Neural crest cell (in vitro differentiated cells): ENCODE results near the gene LBR. TPM values are rescaled to one million over a fixed set of nuclear protein-coding genes. Genes with fewer than 3 reads are reported as not detected.

Experiments
- DNase-seq: peaks from one replicate; pipeline ENCODE4 v3.0.0; 2021; ENCODE audit warnings: low read depth, mixed read lengths, low spot score
- H3K27ac Mint-ChIP-seq: one replicate; pipeline ENCODE4 v1.8.0; 2021; ENCODE audit warnings: mild to moderate bottlenecking, mixed read lengths; ENCODE audit not compliant: unreplicated experiment
- H3K27me3 Mint-ChIP-seq: 2 replicates; pipeline ENCODE4 v1.8.0; 2021; ENCODE audit warnings: low read depth, mild to moderate bottlenecking, mixed read lengths
- H3K36me3 Mint-ChIP-seq: 2 replicates; pipeline ENCODE4 v1.8.0; 2021; ENCODE audit warnings: low read depth, mild to moderate bottlenecking, mixed read lengths
- H3K4me1 Mint-ChIP-seq: 2 replicates; pipeline ENCODE4 v1.8.0; 2021; ENCODE audit warnings: mixed read lengths
- H3K4me3 Mint-ChIP-seq: one replicate; pipeline ENCODE4 v1.8.0; 2021; ENCODE audit warnings: mild to moderate bottlenecking, mixed read lengths
- H3K9me3 Mint-ChIP-seq: 2 replicates; pipeline ENCODE4 v1.8.0; 2021; ENCODE audit warnings: mixed read lengths
- CTCF ChIP-seq: fragments of 200-600 bp; sonication (generic); conservative IDR thresholded peaks from 2 replicates; pipeline ENCODE4 v1.5.0; 2021; ENCODE audit warnings: antibody characterized with exemption, mild to moderate bottlenecking
- total RNA-seq: library from RNA; stranded (reverse); gene quantifications from 2 replicates; pipeline ENCODE4 v1.2.1, GENCODE V29; 2021

The LBR gene
- total RNA-seq, 1 donor from 2014 or later, result 181 TPM

GRCh38 chr1:225415967-225416745 is 11.7 kb downstream of the LBR start:
- TF ChIP-seq CTCF, result no peak
- no peaks in the 10 kb centered on the region for H3K9me3 Mint-ChIP-seq
- H3K4me1 Mint-ChIP-seq, result peaks cover 7% of the 10 kb centered on the region
- H3K27me3 Mint-ChIP-seq, result no peaks in the 10 kb centered on the region
- no peak for DNase-seq
- no peak overlapping the region for H3K4me3 Mint-ChIP-seq
- H3K27ac Mint-ChIP-seq, result no peak overlapping the region
- H3K36me3 Mint-ChIP-seq, result peaks cover 30% of the 10 kb centered on the region

GRCh38 chr1:225415307-225415706 is 12.5 kb downstream of the LBR start:
- Mint-ChIP-seq H3K9me3 (no peaks in the 10 kb centered on the region), H3K36me3 (peaks cover 33% of the 10 kb centered on the region), H3K4me1 (peaks cover 7% of the 10 kb centered on the region), H3K4me3 (no peak overlapping the region), H3K27ac (no peak overlapping the region), H3K27me3 (no peaks in the 10 kb centered on the region)
- TF ChIP-seq CTCF, result no peak
- no peak for DNase-seq

- H3K4me1 Mint-ChIP-seq, result peaks cover 3% of the 10 kb centered on the region
- peak; percentile 19 for TF ChIP-seq CTCF
- H3K4me3 Mint-ChIP-seq, result no peak overlapping the region
- H3K36me3 Mint-ChIP-seq, result peaks cover 36% of the 10 kb centered on the region
- no peak for DNase-seq
- no peaks in the 10 kb centered on the region for H3K27me3 Mint-ChIP-seq
- H3K9me3 Mint-ChIP-seq, result no peaks in the 10 kb centered on the region
- H3K27ac Mint-ChIP-seq, result no peak overlapping the region
These were observed 14.0 kb downstream of the LBR start for GRCh38 chr1:225413708-225414375.

- TF ChIP-seq CTCF, result no peak
- no peak for DNase-seq
- Mint-ChIP-seq H3K27me3 (no peaks in the 10 kb centered on the region), H3K4me1 (no peaks in the 10 kb centered on the region), H3K27ac (no peak overlapping the region), H3K4me3 (no peak overlapping the region), H3K36me3 (peaks cover 36% of the 10 kb centered on the region), H3K9me3 (no peaks in the 10 kb centered on the region)
These were observed 15.0 kb downstream of the LBR start for GRCh38 chr1:225412803-225413351.

- H3K27me3 Mint-ChIP-seq, result no peaks in the 10 kb centered on the region
- H3K4me3 Mint-ChIP-seq, result no peak overlapping the region
- DNase-seq, result no peak
- no peak overlapping the region for H3K27ac Mint-ChIP-seq
- no peaks in the 10 kb centered on the region for H3K4me1 Mint-ChIP-seq
- no peak for TF ChIP-seq CTCF
- peaks cover 35% of the 10 kb centered on the region for H3K36me3 Mint-ChIP-seq
- H3K9me3 Mint-ChIP-seq, result no peaks in the 10 kb centered on the region
These were observed 15.5 kb downstream of the LBR start for GRCh38 chr1:225412321-225412720.
